Measurements from ENCODE around the gene CNGB1. TPM values are rescaled to one million over a fixed set of nuclear protein-coding genes. Genes with fewer than 3 reads are reported as not detected.
"Not testable (repeated sequence)": the region's sequence is repeated elsewhere in the genome, so short reads cannot be mapped to it uniquely, and the experiment has no call there.

Gene CNGB1
- total RNA-seq, 3 donors from 2014 or later = 0.14 to 2.0 (median 0.55) TPM

DNA sequence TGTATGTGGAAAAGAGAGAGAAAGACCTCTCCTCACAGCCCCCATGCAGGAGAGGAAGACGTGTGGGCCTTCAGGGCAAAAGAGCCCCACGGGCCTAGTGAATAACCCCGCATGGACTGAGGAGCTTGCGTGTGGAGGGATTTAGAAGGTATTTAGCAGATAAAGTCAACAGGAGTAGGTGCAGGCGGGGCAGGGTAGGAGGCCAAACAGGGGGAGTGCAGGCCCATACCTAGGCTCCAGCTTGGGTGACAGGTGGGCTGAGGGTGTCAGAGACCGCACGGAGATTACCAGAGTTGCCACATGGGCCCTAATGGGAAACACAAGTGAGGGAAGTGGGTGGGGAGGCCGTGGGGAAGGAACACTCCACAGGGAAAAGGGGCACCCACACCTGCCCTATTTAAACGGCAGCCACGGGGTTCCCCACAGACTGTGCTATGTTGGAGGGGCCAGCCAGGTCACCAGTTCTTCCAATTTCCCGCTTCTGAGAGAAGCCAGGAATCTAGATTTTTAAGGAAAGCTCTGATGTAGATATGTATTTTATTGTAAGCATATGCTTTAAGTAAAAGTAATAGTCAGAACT lies 8.2 kb upstream of the CNGB1 start:
- H3K36me3 ChIP-seq (ENCODE audit: low read depth) = no peaks in the 10 kb centered on the region
- no peaks in the 10 kb centered on the region for H3K4me1 ChIP-seq (ENCODE audit: low read depth)
- intact Hi-C loops (cut with DNase I, micrococcal nuclease) = no loop called here
- no peak for TF ChIP-seq CTCF (IDR thresholded peaks at IDR 0.05)
- H3K9me3 ChIP-seq = no peaks in the 10 kb centered on the region
- ATAC-seq (no peak), DNase-seq (peak in 1 of 3 donors; percentile 12)
- H3K4me3 ChIP-seq = no peak overlapping the region

DNA sequence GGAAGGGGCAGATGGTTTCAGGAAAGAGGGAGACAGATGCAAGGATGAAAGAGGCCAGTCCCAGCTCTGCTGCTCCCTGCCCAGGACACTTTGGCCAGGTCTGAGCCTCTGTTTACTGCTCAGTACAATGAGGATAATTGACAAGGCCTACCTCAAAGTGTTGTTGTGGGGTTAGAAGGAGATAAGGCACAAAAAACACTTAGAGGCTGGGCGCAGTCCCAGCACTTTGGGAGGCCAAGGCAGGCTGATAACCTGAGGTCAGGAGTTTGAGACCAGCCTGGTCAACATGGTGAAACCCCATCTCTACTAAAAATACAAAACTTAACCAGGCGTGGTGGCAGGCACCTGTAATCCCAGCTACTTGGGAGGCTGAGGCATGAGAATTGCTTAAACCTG lies 7.1 kb upstream of the CNGB1 start:
- H3K4me3 ChIP-seq = not testable (repeated sequence)

DNA sequence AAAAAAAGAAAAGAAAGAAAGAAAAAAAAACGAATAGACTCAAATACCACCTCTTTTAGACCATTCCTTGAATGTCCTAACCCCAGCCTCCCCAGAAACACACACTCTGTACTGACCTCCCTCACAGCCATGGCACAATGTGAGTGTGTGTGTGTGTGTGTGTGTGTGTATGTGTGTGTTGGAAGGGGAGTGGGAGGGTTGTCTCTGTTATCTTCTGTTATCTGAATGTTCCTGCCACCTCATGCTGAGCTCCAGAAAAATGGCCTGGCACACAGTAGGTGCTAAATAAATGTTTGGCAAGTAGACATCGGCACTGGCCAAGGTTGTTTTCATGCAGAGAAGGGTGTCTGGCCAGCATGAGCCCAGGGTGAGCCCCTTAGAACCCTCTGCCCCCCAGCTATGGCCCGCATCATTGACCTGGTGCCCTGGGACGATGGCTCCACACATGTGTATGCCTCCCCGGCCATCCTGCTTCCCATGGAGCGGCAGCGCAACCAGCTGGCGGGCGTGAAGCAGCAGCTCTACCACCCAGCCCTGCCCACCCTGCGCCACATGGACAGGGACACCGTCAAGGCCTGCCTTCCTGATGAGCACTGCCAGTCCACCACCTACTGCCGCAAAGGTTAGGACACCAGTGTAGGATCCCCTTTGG lies 6.6 kb upstream of the CNGB1 start:
- no peaks in the 10 kb centered on the region for H3K9me3 ChIP-seq
- no peaks in the 10 kb centered on the region for H3K36me3 ChIP-seq (ENCODE audit: low read depth)
- ATAC-seq = no peak
- no peak for DNase-seq
- H3K4me1 ChIP-seq (ENCODE audit: low read depth) = no peaks in the 10 kb centered on the region
- TF ChIP-seq CTCF (IDR thresholded peaks at IDR 0.05) = no peak
- H3K4me3 ChIP-seq = no peak overlapping the region
- intact Hi-C loops (cut with DNase I, micrococcal nuclease) = no loop called here

More for the DNA sequence above, 7.1 kb upstream of the CNGB1 start:
- H3K4me1 ChIP-seq (ENCODE audit: low read depth); intact Hi-C loops (cut with DNase I, micrococcal nuclease); ATAC-seq; H3K9me3 ChIP-seq; DNase-seq; H3K36me3 ChIP-seq (ENCODE audit: low read depth): not testable (repeated sequence)

DNA sequence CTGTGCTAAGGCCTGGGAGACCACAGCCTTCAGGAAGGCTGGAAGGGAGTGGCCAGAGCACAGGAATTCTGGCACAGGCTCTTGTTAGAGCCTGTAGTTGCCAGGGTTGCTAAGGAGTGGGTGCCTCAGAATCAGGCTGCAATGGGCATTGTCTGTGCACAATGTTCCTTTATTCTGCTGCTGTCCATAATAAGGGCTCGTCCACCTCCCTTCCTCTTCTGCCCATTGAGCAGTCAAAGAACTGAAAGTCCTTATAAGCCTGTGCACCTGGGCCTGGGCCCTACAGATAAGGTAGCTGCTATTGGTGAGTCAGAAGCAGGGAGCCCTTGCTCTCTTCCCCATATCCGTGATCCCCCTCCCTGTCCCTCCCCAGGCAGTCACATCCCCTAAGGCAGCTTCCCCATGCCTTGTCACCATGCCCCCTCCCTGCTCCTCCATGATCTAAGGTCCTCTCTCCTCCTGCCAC lies 5.4 kb upstream of the CNGB1 start:
- ATAC-seq (peak; percentile 14), DNase-seq (no peak)
- Histone ChIP-seq H3K4me1 (ENCODE audit: low read depth) (no peaks in the 10 kb centered on the region), H3K4me3 (no peak overlapping the region), H3K9me3 (no peaks in the 10 kb centered on the region), H3K36me3 (ENCODE audit: low read depth) (no peaks in the 10 kb centered on the region)
- no peak for TF ChIP-seq CTCF (IDR thresholded peaks at IDR 0.05)
- intact Hi-C loops (cut with DNase I, micrococcal nuclease) = no loop called here

DNA sequence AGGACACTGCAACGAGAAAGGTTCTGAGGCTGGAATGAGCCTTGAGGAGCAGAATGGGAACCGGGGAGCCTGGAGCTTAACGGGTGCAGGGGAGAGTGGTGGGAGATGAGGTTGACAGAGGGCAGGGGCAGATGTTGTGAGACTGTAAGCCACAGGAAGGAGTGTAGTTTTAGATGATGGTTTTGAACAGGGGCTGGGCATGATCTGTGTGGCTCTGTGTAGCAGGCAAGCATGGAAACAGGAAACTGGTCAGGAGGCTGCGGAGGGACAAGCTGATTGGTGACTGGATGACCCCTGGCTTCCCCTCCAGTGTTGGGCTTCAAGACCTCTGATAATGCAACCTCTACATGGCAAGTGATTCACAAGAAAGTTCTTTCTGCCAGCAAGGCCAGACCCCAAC lies 1.4 kb upstream of the CNGB1 start:
- DNase-seq (no peak), ATAC-seq (no peak)
- Histone ChIP-seq H3K36me3 (ENCODE audit: low read depth) (no peaks in the 10 kb centered on the region), H3K4me3 (no peak overlapping the region), H3K4me1 (ENCODE audit: low read depth) (no peaks in the 10 kb centered on the region), H3K9me3 (no peaks in the 10 kb centered on the region)
- intact Hi-C loops (cut with DNase I, micrococcal nuclease) = no loop called here
- TF ChIP-seq CTCF (IDR thresholded peaks at IDR 0.05) = no peak

- no peak for TF ChIP-seq CTCF (IDR thresholded peaks at IDR 0.05)
These were observed 920 bp upstream of the CNGB1 start for GRCh38 chr16:57971848-57972247.

More at GRCh38 chr16:57971848-57972247, 920 bp upstream of the CNGB1 start:
- no peak for ATAC-seq
- intact Hi-C loops (cut with DNase I, micrococcal nuclease) = no loop called here
- no peaks in the 10 kb centered on the region for H3K36me3 ChIP-seq (ENCODE audit: low read depth)
- H3K9me3 ChIP-seq = no peaks in the 10 kb centered on the region
- DNase-seq = no peak
- no peaks in the 10 kb centered on the region for H3K4me1 ChIP-seq (ENCODE audit: low read depth)
- H3K4me3 ChIP-seq = no peak overlapping the region

Measured in mucosa of descending colon (tissue), 3 donors.